Stimulated activated CD8-positive, alpha-beta memory T cell treated with anti-CD3 and anti-CD28 coated beads, Interleukin-4, amount 100 ng/mL, for 48 hours (primary cell): ENCODE data around the gene ADAR.

ENCODE experiments used
- DNase-seq: peaks from one replicate; pipeline ENCODE4 v3.0.0-alpha.2; 2020

ADAR gene

DNA sequence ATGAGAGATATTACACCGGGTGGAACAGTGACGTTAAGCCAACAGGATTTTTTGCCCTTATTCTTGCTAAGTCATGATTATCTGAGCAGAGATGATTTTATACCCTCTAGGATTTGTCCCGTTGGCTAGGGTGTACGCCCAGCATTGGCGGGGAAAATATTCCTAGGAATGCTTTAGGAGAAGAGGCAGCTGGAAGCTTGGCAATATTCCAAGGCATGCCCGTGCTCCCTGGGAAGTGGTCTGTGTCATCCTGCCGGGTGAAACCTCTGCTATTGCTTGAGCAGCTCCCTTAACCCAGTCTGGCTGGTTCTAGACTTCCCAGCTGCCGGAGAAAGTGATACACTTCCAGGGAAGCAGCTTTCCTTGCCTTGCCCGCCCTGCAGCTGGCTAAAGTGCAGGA, 24.2 kb downstream of the ADAR start:
- DNase-seq: no peak

DNA sequence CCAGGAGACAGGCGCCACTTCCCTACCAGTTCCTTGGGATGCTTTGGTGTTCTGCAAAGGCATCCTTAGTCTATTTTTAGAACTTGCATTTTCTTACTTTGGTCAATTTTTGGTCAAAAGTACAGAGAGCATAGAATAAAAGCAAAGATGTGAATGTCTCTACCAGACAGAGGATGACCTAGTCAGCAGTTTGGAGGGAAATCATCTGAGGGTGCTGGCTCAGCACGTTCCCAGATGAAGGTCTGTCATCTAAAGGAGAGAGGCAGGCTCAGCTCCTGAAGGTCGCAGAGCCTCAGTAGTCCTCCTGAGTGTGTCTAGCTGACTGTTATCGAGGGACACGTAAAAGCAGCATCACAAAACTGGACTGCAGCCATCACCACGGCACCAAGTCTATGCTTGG, 25.1 kb downstream of the ADAR start:
- DNase-seq: no peak

DNA sequence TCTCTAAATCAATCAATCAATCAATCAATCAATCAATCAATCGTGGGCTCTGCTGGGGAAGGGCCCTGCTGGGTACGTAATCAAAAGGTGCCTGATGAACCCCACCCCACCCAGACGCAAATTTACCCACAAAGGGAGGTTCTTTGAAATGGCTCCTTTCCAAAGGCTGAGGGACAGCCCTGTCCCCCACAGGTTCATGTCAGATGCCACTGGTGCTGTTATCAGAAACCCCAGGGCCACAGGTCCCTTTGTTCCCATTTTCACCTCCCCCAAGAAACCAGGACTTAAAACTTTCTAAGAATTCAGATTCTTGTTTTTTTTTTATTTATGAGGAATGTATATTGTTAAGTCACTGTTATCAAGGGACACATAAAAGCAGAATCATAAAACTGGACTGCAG, 26.2 kb downstream of the ADAR start:
- DNase-seq: no peak

DNA sequence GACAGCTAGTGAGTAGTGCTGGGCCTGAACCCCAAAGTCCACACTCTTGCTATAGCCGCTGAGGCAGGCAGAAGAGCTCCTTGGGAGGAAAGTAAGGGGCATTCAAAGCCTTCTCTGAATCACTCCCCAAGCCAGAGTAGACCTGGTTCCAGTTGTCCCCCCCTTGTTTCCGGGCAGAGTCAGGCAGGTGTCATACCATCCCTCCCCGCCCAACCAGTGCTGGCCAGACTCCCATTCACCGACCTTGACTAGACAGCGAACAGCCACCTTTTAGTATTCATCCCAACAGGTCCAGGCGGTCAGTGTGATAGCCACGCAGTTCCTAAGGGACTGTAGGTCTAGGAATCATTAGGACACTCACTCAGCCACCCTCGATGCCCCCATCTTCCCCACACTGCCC, 28.6 kb downstream of the ADAR start:
- DNase-seq: no peak

DNA sequence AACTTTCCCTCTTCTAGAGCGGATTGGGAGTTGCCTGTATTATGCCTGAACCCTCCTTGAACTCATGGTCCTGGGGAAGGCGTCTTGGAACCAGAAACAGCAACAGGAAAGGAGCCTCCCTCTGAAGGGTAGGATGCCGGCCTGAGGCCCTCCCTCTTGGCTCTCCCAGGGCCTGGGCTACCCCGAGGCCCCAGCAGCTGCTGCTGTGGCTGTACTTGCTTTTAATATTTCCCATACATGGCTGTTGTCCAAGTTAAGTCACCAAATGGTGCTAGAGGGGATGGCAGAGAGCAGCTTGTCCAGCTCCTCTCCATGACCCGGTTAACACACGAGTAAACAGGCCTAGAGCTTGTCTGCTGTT, 29.9 kb downstream of the ADAR start:
- no peak for DNase-seq

DNA sequence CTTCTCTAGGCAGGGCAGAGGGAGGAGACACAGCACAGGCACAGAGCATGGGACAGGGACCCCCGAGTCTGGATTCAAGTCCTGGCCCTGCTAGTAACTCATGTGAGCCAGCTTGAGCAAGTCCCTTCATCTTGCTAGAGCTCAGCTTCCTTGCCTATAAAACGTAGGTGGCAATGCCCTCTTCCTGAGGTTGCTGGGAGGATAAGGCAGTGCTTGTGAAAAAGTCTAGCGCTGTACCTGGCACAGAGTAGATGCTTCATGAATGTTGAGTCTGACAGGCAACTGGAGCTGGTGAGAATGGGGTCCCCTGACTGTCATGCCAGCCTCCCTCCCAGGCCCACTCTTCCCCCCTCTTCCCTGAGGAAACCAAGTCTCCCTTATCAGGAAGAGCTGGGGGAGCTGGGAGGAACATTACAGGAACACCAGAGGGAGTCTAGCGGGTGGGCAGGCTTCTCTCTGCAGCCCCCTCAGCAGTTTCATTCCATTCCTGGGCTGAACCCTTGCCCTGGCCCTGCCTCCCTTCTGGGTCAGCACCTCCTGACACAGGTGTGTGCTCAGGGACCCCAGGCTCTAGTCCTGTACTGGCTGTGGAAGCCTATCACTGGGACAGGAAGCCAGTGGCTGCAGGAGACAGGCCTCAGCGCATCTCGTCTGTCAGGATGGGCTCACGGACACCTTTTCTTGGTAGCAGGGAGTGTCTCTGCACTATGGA, 30.5 kb downstream of the ADAR start:
- DNase-seq: no peak

DNA sequence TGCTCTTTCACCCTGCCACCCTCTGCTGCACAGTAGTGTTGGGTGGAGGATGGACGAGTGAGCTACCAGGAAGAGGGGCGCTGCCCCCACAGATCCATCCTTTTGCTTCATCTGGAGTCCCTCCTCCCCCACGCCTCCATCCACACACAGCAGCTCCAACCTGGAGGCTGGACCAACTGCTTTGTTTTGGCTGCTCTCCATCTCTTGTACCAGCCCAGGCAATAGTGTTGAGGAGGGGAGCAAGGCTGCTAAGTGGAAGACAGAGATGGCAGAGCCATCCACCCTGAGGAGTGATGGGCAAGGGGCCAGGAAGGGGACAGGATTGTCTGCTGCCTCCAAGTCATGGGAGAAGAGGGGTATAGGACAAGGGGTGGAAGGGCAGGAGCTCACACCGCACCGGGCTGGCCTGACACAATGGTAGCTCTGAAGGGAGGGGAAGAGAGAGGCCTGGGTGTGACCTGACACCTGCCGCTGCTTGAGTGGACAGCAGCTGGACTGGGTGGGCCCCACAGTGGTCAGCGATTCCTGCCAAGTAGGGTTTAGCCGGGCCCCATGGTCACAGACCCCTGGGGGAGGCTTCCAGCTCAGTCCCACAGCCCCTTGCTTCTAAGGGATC, 31.9 kb downstream of the ADAR start:
- DNase-seq: no peak

DNA sequence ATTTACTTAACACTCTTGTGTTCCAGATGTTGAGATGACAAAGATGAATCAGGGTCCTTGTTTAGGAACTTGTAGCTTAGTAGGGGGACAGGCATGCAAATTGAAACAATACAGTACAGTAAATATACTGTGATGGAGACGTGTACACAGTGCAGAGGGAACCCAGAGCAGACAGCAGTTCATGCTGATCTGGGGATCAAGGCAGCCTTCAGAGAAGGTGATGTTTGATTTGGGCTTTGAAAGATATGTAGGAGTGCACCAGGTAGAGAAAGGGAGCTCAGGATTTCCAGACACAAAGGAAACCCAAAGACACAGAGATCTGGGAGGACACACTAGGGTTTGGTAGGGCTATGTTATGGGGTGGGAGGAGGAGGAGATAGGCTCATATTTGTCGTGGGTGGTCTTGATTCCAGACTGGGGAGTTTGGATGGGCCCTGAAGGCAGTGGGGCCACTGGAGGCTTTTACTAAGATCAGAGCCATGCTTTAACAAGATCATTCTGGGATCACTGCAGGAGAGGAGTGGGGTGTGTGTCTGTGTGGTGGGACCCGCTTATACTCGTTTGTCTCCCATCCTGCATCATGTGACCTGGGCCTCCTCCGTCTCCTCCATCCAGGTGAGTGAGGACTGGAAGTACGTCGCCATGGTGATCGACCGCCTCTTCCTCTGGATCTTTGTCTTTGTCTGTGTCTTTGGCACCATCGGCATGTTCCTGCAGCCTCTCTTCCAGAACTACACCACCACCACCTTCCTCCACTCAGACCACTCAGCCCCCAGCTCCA, 32.6 kb downstream of the ADAR start:
- no peak for DNase-seq

DNA sequence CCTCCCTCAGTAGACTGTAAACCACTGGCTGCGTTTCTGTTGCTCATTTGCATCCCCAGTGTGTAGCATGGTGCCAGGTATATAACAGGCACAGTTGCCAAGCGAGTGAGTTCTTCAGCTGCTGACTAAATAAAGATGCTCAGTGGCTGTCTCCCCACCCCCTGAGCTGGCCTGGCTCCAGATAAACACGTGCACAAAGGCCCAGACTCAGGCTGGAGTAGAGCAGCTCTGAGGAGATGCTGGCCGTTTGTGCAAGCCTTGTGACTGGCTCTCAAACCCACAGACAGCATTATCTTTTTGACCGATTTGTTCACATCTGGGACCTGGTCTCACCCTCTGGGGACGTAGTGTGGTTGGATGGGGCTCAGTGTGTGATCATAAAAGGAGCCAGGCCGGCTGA, 33.3 kb downstream of the ADAR start:
- no peak for DNase-seq

DNA sequence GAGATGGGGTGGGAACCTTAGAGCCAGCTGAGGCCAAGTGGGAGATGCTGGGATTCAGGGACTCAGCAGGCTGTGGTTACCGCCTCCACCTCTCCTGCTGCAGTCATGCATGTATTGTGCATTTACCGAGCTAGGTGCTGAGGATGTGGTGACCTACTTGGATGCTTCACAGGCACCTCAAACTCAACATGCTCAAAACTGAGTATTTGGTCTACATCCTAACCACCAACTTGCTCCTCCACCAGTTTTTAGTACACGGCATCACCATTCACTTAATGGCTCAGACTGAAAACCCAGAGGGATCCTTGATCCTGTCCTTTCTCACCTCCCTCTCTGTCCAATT, 34.8 kb downstream of the ADAR start:
- DNase-seq: no peak

DNA sequence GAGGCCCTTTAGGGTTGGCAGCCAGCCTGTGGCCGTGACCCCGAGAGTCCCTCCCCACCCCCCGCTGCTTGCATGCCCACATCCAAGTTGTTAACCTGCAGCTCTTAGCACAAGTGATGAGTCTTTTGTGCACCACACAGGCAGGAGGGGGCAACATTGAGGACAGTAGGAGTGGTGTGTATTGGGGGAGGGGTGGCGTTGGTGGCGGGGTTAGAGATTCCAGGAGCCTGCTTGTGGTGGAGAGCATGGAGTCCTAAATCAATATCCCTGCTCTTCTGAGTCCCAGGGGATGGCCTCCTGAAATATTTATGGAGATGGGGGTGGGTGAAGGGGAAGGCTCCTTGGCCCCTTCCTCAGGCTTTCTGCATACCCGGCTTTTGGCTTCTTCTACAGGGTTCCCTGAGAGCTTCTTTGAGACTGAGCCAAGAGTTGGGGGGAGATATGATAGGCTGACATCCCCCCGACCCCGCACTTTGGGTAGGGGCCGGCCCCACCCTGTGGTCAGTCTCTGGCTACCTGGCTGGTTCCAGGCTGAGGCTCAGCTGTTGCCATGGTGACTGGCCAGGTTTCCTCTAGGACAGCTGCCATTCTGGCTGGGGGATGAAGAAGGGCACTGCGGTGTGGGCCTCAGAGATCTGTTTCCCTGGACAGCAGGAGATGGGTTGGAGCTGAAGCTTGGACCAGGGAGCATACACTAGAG, 35.4 kb downstream of the ADAR start:
- DNase-seq: no peak

DNA sequence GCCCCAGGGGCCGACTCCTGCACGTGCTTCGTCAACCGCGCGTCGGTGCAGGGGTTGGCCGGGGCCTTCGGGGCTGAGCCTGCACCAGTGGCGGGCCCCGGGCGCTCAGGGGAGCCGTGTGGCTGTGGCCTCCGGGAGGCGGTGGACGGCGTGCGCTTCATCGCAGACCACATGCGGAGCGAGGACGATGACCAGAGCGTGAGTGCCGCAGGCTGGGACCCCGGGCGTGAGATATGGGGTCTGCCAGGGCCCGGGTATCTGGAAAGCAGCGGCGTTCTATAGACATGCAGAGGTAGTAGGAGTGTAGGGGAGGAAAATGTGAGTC, 36.1 kb downstream of the ADAR start:
- DNase-seq: no peak

DNA sequence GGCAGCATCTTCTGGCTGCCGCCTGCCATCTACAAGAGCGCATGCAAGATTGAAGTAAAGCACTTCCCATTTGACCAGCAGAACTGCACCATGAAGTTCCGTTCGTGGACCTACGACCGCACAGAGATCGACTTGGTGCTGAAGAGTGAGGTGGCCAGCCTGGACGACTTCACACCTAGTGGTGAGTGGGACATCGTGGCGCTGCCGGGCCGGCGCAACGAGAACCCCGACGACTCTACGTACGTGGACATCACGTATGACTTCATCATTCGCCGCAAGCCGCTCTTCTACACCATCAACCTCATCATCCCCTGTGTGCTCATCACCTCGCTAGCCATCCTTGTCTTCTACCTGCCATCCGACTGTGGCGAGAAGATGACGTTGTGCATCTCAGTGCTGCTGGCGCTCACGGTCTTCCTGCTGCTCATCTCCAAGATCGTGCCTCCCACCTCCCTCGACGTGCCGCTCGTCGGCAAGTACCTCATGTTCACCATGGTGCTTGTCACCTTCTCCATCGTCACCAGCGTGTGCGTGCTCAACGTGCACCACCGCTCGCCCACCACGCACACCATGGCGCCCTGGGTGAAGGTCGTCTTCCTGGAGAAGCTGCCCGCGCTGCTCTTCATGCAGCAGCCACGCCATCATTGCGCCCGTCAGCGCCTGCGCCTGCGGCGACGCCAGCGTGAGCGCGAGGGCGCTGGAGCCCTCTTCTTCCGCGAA, 36.6 kb downstream of the ADAR start:
- DNase-seq: no peak

DNA sequence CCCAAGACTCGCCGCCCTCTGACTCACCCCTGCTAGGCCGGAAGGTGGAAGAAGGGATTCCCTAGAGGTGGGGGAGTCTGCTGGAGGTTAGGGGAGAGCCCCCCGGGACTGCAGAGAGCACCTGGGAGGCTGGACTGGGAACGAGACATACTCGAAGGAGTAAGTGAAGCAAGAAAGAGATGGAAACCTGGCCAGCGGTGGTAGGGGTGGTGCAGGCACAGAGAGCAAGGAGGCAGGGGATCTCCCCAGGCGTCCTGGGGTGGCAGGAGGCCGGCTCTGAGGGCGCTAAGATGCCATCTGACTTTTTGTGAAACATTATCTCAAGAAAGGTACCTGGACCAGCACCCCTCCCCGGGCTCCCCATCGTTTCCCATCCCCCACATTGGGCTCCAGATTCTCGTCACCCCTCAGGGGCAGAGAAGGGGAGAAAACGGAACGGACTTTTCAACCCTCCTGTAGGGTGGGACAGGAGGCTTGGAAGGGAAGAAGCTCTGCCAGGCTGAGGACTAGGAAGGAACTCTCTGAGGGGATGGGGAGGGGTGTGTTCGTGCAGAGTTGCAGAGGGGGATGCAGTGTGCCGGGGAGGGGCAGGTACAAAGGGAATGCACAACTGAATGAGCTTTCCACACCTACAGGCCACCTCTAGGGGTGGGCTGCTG, 39.7 kb downstream of the ADAR start:
- DNase-seq: no peak

DNA sequence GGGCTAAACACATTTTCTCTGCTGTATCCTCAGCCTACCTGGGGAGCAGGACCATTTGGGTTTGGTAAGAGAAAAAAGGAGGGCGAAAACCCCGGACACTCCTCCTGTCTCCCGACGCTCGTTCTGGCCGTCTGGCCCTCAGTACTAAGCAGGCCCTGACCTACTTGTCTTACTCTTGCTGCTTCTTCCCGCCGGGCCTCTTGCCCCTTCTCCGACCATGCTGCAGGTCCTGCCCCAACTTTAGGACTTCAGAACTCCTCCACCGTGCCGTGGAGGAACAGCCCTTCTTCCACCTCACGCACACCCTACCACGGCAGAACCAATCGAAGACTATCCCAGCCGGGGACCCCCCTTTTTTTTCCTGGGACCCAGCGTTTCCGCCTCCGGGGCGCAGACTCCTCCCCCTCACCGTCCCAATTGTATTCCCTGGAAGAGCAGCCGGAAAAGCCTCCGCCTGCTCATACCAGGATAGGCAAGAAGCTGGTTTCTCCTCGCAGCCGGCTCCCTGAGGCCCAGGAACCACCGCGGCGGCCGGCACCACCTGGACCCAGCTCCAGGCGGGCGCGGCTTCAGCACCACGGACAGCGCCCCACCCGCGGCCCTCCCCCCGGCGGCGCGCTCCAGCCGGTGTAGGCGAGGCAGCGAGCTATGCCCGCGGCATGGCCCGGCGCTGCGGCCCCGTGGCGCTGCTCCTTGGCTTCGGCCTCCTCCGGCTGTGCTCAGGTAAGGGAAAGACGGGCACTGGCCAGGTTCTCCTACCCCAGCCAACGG, 40.4 kb downstream of the ADAR start, which contains the start of gene CHRNB2:
Gene CHRNB2 (plus strand): TSS at position 393 of the 771 bp plus-strand sequence. CDS start 267 bp downstream, at position 660.
- DNase-seq: peak; percentile 83

DNA sequence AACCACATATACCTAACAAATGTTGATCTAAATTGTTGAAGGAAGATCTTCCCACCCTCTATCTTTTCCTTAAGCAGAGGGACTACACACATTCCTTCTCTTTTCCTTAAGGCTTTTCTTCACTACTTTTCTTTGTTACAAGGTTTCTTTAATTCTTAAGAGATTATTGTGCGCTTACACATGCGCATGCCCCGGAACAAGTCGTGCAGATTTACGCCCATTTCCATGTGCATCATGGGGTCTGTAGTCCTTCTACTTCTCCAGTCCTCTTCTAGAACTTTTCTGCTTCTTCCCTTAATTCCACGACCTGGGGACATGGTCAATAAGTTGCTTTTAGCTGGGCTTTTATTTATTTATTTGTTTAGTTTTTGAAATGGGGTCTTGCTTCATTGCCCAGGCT, 42.1 kb downstream of the ADAR start:
- DNase-seq: no peak

DNA sequence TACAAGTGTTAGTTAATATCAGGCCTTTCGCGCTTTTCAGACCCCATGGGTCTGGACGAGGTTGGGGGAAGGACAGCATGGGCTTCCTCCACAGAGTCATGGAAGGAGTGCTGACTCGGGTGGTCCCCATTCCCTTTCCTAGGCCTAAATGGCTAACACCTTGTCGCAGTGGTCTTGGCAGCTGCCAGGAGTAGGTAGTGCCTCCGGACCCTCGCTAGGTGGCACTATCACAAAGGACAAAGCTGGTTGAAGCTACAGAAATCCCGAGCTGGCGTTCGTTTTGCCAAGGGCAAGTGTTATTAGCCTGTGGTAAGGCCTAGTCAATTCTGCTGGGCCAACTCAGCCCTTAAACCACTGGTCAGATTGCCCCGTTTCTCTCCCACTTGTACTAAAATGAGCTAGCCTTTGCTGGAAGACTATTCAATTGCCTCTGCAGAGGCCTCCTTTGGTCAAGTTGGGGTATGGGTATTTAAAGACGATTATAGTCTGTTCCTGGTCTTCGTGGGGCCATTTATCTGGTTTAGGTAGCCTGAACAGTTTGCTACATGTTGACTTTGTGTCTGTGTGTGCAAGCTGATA, 48.4 kb downstream of the ADAR start:
- peak; percentile 86 for DNase-seq

DNA sequence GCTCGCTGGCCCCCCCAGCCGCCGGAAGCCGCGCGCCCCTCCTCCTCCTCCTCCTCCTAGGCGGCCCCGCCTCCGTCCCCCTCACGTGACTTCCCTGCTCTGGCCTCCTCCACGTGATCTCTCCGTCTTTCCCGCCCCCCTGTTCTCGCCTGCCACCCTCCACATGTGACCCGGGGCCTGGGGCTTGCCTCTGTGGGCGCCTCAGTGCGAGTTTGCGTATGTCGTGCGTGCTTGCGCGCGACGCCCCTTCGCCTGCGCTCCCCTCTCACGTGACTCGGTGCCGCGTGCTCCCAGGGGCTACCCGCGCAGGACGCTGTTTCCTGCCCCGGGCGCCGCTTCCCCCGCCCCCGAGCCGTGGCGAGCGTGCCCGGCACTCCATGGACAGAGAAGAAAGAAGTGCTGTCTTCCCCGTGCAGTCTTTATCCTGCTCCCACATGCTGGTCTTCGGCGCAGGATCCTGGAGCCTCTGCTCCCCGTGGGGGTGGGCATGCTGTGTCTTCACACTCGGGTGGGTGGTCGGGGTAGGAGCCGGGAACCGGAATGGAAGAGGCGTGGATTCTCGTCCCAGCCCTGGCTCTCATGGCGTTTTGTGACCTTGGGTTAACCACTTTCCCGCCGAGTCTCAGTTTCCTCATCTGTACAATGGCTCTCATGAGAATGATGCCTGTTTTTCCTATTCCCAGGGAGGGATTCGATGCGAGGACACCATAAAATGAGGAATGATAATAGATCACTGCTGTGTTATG, 49.1 kb downstream of the ADAR start:
- DNase-seq: peak; percentile 99

DNA sequence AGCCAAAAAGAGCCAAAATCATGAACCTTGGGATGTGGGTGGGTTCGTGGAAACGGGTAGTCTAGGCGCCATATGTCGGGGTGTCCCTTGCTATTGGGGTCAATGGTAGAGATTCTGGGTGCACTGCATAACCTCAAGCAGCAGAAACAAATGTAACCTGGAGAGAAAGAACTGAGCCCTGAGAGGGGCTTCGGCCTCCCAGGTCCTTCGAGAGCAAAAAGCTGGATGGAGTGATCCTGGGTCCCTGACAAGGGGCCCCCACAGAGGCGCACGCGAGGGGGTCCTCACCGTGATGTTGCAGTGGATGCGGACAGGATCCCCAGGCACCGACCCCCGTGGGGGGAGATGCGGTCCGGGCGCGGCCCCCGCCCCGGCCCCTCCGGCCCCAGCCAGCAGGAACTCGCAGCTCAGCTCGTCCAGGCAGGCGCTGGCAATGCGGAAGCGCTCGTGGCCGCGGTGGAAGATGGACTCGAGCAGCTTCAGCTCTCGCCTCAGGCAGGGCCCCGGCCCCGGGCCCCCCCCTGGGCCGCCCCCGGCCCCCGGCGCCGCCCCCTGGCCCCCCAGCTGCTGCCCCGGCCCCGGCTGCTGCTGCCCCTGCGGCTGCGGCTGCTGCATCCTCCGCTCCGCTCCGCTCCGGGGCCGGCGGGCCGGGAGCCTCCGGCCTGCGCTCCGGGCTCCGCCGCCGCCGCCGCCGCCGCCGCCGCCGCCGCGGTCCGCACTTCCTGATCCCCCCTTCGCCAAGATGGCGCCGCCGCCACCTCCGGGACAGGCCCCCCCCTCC, 49.9 kb downstream of the ADAR start, which contains the start of gene UBE2Q1:
Gene UBE2Q1 (minus strand): TSS at position 724 of the 781 bp plus-strand sequence. CDS start 109 bp downstream, at position 615.
- peak; percentile 50 for DNase-seq
